VCaP (cell line): ENCODE measurements around the gene CTAGE9.

Experiments
- H3K27ac ChIP-seq: fragments of 450-650 bp; 2 replicates; pipeline ENCODE4 v1.5.1; 2017
- TF ChIP-seq, protein P1 (sequence below): fragments of 450-650 bp; conservative IDR thresholded peaks from 2 replicates; pipeline ENCODE4 v1.5.1; 2017; ENCODE audit warnings: mild to moderate bottlenecking, moderate library complexity

Gene CTAGE9

DNA sequence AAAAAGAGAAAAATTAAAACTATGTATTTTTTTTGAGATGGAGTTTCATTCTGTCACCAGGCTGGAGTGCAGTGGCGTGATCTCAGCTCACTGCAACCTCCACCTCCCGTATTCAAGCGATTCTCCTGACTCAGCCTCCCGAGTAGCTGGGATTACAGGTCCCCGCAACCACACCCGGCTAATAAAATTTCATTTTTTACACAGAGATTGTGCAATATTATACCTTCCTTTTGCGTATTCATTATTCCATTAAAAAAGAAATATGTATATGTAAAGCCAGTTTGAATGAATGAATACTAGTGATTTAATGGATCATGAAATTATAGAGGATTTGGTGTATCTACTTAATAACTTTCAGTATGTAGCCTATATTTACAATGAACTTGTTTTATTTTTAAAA, 38.2 kb upstream of the CTAGE9 start:
- TF ChIP-seq, protein P1, sequence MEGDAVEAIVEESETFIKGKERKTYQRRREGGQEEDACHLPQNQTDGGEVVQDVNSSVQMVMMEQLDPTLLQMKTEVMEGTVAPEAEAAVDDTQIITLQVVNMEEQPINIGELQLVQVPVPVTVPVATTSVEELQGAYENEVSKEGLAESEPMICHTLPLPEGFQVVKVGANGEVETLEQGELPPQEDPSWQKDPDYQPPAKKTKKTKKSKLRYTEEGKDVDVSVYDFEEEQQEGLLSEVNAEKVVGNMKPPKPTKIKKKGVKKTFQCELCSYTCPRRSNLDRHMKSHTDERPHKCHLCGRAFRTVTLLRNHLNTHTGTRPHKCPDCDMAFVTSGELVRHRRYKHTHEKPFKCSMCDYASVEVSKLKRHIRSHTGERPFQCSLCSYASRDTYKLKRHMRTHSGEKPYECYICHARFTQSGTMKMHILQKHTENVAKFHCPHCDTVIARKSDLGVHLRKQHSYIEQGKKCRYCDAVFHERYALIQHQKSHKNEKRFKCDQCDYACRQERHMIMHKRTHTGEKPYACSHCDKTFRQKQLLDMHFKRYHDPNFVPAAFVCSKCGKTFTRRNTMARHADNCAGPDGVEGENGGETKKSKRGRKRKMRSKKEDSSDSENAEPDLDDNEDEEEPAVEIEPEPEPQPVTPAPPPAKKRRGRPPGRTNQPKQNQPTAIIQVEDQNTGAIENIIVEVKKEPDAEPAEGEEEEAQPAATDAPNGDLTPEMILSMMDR = no peak
- no peak overlapping the region for H3K27ac ChIP-seq

DNA sequence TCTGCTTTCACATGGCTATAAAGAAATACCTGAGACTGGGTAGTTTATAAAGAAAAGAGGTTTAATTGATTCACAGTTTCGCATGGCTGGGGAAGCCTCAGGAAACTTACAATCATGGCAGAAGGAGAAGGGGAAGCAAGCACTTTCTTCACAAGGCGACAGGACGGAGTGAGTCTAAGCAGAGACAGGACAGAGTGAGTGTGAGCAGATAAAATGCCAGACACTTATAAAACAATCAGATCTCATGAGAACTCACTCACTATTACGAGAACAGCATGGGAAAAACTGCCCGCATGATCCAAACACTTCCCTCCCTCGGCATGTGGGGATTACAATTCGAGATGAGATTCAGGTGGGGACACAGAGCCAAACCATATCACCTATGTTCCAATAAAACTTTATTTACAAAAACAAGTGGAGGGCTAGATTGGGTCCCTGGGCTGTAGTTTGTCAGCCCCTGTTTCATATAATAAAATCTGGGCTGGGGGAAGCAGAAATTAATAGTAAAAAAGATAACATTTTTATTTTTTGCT, 37.1 kb upstream of the CTAGE9 start:
- H3K27ac ChIP-seq = no peak overlapping the region
- TF ChIP-seq, protein P1 = no peak

DNA sequence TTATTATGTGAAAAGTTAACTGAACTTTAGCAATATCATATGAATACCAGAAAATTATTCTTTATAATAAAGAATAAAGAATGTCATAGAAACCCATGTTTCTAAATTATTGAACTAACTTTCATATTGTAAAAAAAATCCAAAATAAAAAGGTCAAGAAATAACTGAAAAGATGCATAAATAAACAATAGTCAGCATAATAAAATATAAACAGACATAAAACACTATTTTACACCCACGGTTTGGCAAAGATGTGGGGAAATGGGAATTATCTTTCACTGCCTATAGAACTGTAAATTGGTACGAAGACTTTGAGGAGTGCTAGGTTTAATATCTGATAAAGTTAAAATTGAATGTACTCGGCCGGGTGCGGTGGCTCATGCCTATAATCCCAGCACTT, 34.7 kb upstream of the CTAGE9 start:
- TF ChIP-seq, protein P1 = no peak
- H3K27ac ChIP-seq = no peak overlapping the region

GRCh38 chr6:131744432-131745287, 33.8 kb upstream of the CTAGE9 start:
- TF ChIP-seq, protein P1 = no peak
- no peak overlapping the region for H3K27ac ChIP-seq

- H3K27ac ChIP-seq = no peak overlapping the region
Observed at GRCh38 chr6:131741688-131742393, 31.0 kb upstream of the CTAGE9 start.

DNA sequence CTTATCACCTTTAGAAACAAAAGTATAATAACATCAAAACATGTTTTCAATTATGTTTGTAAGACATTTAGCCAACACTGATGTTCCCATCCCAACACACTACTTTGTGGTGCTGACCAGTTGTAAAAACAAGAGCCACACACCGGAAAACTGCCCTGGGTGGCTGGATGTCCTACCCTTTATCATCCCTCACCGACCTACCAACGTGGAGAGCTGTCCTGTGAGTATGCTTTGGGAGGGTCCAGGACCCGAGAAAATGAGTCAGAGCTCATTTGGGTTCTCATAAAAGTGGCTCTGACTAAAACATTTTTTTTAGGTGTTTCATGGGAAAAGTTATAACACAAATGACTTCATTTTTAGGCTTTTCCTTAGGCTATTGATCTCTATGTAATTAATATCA, 29.3 kb upstream of the CTAGE9 start:
- TF ChIP-seq, protein P1 = no peak
- no peak overlapping the region for H3K27ac ChIP-seq

More at GRCh38 chr6:131741688-131742393, 31.0 kb upstream of the CTAGE9 start:
- TF ChIP-seq, protein P1 = no peak

- no peak overlapping the region for H3K27ac ChIP-seq
- TF ChIP-seq, protein P1 = no peak
Observed at GRCh38 chr6:131739136-131739535, 28.3 kb upstream of the CTAGE9 start.
